HepG2 (cell line): ENCODE results near the gene SH3GLB2. TPM values are rescaled to one million over a fixed set of nuclear protein-coding genes. Genes with fewer than 3 reads are reported as not detected.
A peak's percentile ranks its signal among the peaks of the same experiment; 100 is the strongest.

ENCODE experiments used
- CENPT ChIP-seq: sonication (generic); formaldehyde crosslinking; IDR thresholded peaks from 2 replicates; pipeline ENCODE4 v1.8.0; 2022; ENCODE audit warnings: low read depth, mild to moderate bottlenecking, moderate library complexity, missing genetic modification reagents
- GATA4 ChIP-seq: sonication (generic); IDR thresholded peaks from 2 replicates; pipeline ENCODE4 v1.6.1; 2016; ENCODE audit warnings: antibody characterized with exemption, low read depth, borderline replicate concordance
- HMGXB4 ChIP-seq, 2 experiments: sonication (generic) in 1 of 2; formaldehyde crosslinking in 1 of 2; IDR thresholded peaks; 2 replicates each; pipeline versions ENCODE4 v1.4.0 to v1.6.1; 2018 to 2020; ENCODE audit warnings: missing genetic modification reagents in 2 of 2, borderline replicate concordance in 1 of 2, low read depth in 1 of 2, mild to moderate bottlenecking in 1 of 2, missing biosample characterization in 1 of 2
- HOMEZ ChIP-seq: IDR thresholded peaks from 2 replicates; pipeline ENCODE4 v1.6.1; 2016; ENCODE audit warnings: low read depth
- MAFK ChIP-seq, 2 experiments: IDR thresholded peaks in 1 of 2; conservative IDR thresholded peaks in 1 of 2; 2 replicates each; pipeline ENCODE4 v1.6.1; 2011; ENCODE audit warnings: improper control_type of control experiment in 2 of 2, low read length in 2 of 2
- NCOA5 ChIP-seq: sonication (generic); formaldehyde crosslinking; IDR thresholded peaks from 2 replicates; pipeline ENCODE4 v1.4.0; 2020; ENCODE audit warnings: missing genetic modification reagents
- PBX3 ChIP-seq: sonication (generic); formaldehyde crosslinking; IDR thresholded peaks from 2 replicates; pipeline ENCODE4 v1.8.1; 2023; ENCODE audit warnings: missing genetic modification reagents, inconsistent platforms, borderline replicate concordance
- RAD21 ChIP-seq: fragments of 450-650 bp; formaldehyde crosslinking; IDR thresholded peaks from 2 replicates; pipeline ENCODE4 v1.5.0; 2020; ENCODE audit warnings: mild to moderate bottlenecking
- REST ChIP-seq, 2 experiments: IDR thresholded peaks; 2 replicates each; pipeline ENCODE4 v1.6.1; 2011 to 2012; ENCODE audit warnings: low read length in 2 of 2, borderline replicate concordance in 1 of 2, low read depth in 1 of 2, mild to moderate bottlenecking in 1 of 2, moderate library complexity in 1 of 2
- REXO4 ChIP-seq: sonication (generic); formaldehyde crosslinking; IDR thresholded peaks from 2 replicates; pipeline ENCODE4 v1.8.0; 2022; ENCODE audit warnings: missing genetic modification reagents, mild to moderate bottlenecking, borderline replicate concordance
- SP1 ChIP-seq, 2 experiments: fragments of 450-650 bp in 1 of 2; sonication (generic) in 1 of 2; formaldehyde crosslinking in 1 of 2; IDR thresholded peaks; 2 replicates each; pipeline versions ENCODE4 v1.4.0 to v1.6.1; 2016 to 2020; ENCODE audit warnings: missing genetic modification reagents in 1 of 2
- TFAP4 ChIP-seq: sonication (generic); IDR thresholded peaks from 2 replicates; pipeline ENCODE4 v1.6.1; 2016; ENCODE audit warnings: low read depth, borderline replicate concordance
- XRCC5 ChIP-seq: fragments of 200-400 bp; formaldehyde crosslinking; optimal IDR thresholded peaks from 2 replicates; pipeline ENCODE3; 2017; ENCODE audit warnings: mild to moderate bottlenecking, low read length
- ZKSCAN8 ChIP-seq: IDR thresholded peaks from 2 replicates; pipeline ENCODE4 v1.6.1; 2016; ENCODE audit warnings: borderline replicate concordance, missing genetic modification reagents, missing compliant biosample characterization
- ZNF616 ChIP-seq: sonication (generic); formaldehyde crosslinking; IDR thresholded peaks from 2 replicates; pipeline ENCODE4 v1.5.0; 2020; ENCODE audit warnings: low read depth, mild to moderate bottlenecking, missing genetic modification reagents
- ZNF740 ChIP-seq: sonication (generic); formaldehyde crosslinking; IDR thresholded peaks from 2 replicates; pipeline ENCODE4 v1.4.0; 2020; ENCODE audit warnings: missing genetic modification reagents
- polyA plus RNA-seq, 8 experiments: library from polyadenylated mRNA; depleted of rRNA in 3 of 8; stranded (reverse) in 7 of 8; unstranded in 1 of 8; fragments of >200 nt; fragmentation: Illumina TruSeq in 4 of 8; extraction: Trizol in 4 of 8; gene quantifications; 2 replicates each; pipeline versions ENCODE4 v1.2.1 to v1.2.3, GENCODE V29; 2011 to 2016; ENCODE audit warnings: low read depth in 4 of 8, missing spikeins in 1 of 8, mixed read lengths in 1 of 8; ENCODE audit not compliant: insufficient read depth in 1 of 8
- total RNA-seq, 5 experiments: library from RNA; depleted of rRNA; stranded (reverse); fragments of >200 nt; fragmentation: Illumina TruSeq; extraction: Trizol; gene quantifications; 2 replicates each; pipeline ENCODE4 v1.2.3, GENCODE V29; 2016; ENCODE audit warnings: low read depth in 1 of 5

Gene SH3GLB2
- total and polyA plus RNA-seq, 2 of the 13 experiments (the other 11 are each of a cell fraction or from before 2014, with no cell fraction given): 24.0 to 40.6 TPM

GRCh38 chr9:129028192-129028966 is at the start of gene SH3GLB2 (continued):
- TF ChIP-seq ZNF740 (CRISPR knock-in tag): no peak
- TF ChIP-seq PBX3 (CRISPR knock-in tag): no peak
- no peak for TF ChIP-seq CENPT (CRISPR knock-in tag)
- no peak for TF ChIP-seq GATA4
- TF ChIP-seq NCOA5 (CRISPR knock-in tag): no peak
- no peak for TF ChIP-seq ZKSCAN8 (CRISPR knock-in tag)
- no peak for TF ChIP-seq TFAP4
- no peak for TF ChIP-seq REST (IDR thresholded peaks at IDR 0.05; ENCODE audit: borderline replicate concordance in 1 of 2, low read depth in 1 of 2, low read length in 2 of 2)
- no peak for TF ChIP-seq MAFK (conservative IDR thresholded peaks at IDR 0.05 in 1 of 2, IDR thresholded peaks at IDR 0.05 in 1 of 2; ENCODE audit: low read length in 2 of 2)
- TF ChIP-seq HMGXB4 (CRISPR knock-in tag; IDR thresholded peaks at IDR 0.05; ENCODE audit: borderline replicate concordance in 1 of 2, low read depth in 1 of 2): 0 out of 4 replicates have a peak, but pooled peaks of 1 of the 2 experiments have one; percentile 39
- TF ChIP-seq ZNF616 (CRISPR knock-in tag): no peak
- no peak for TF ChIP-seq SP1 (IDR thresholded peaks at IDR 0.05)
- peak; percentile 75 for TF ChIP-seq SP1 (CRISPR knock-in tag; IDR thresholded peaks at IDR 0.05)
- peak; percentile 59 for TF ChIP-seq XRCC5
- peak; percentile 60 for TF ChIP-seq RAD21 (CRISPR knock-in tag)
- TF ChIP-seq REXO4 (CRISPR knock-in tag): no peak
- no peak for TF ChIP-seq HOMEZ (CRISPR knock-in tag)
